NCI-H1436 (cell line): ENCODE measurements around the gene IER5L.
"Not testable (repeated sequence)": the region's sequence is repeated elsewhere in the genome, so short reads cannot be mapped to it uniquely, and the experiment has no call there.

Experiments used
- DNase-seq: peaks from one replicate; lab custom pipeline; 2025; lab: John Stamatoyannopoulos, UW

IER5L gene

GRCh38 chr9:129178568-129179382 is 714 bp upstream of the IER5L start:
- no peak for DNase-seq

DNA sequence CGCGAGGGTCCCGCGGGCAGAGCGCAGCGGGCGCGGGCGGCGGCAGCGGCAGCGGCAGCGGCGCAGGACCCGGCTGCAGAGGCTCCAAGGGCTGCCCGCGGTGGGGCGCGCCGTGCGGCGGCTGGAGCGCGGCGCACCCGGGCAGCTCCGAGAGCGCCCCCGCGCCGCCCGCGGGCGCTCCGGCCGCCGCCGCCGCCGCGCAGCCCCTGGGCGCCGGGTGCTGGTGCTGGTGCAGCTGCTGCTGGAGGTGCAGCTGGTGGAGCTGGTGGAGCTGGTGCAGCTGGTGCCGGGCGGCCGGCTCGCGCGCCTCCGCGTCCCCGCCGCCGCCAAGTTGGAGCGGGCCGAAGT is 644 bp downstream of the IER5L start:
- no peak for DNase-seq

GRCh38 chr9:129176701-129177442 is 1.2 kb downstream of the IER5L start:
- no peak for DNase-seq

DNA sequence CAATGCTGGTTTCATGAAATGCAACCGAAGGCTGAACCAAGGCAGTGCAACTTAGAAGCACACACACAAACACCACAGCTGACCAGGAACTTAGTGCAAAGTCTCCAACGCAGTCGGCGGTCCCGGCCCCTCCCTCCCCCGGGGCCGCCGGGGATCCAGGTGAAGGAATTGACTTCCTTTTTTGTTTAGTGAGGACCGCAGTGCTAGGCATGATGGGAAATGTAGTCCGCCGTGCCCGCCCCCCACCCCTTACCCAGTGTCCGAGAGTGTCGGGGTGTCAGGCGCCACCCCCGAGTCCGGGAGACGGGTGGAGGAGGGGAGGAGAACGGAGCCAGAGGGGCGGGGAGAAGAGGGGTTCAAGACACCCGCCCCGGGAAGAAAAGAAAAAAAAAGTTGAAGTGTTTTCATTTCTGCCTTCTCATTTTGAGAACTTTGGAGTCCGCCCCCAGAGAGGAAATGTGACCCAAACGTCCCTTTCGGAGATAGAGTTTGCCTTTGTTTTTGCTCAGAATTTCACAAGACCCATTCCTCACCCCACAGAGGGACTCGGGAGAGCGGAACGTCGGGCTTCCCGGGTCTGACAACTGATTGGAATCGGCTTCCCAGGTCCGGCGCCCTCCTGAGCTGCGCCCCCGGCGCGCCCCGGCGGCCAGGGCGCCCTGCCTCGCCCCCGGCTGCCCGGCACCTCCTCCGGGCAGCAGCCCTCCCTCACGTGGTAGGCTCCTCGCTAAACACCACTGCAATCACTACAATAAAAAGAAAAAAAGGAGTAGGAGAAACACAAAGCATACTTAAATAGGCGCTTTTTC is 2.0 kb downstream of the IER5L start:
- peak; percentile 23 for DNase-seq

- no peak for DNase-seq
Measured at GRCh38 chr9:129175515-129175824, 2.6 kb downstream of the IER5L start.

DNA sequence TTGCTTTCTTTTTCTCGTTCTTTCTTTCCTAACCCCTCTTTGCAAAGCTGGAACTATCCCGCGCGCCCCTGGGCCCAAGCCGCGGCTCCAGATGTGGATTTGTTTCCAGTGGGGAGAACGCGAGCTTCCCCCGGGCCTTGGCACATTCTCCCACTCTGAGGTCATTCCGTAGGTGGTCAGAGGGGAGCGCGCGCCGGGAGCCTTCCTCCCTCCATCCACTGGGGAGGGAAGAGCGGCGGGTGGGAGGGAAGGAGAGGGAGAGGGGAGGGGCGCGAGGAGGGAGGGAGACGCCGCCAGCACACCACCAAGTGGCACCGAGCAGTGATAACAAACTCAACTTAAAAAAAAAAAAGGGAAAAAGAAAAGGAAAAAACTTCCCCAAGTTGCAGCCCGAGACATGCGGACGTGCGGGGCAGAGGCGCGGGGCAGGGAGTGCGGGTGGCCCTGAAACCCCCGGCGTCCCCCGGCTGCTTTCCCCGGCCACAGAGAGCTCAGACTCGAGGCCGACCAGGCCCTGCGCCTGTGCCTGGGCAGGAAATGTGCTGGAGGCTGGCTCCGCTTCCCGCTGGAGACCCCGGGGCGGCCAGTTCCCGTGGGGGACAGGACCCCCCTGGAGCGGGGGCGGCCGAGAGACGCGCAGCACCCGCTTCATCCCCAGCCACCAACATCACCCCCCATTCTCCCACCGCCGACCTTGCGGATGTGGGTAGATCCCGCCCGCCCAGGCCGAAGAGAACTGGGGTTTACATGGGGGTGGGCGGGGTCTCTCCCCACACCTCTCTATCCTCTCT is 3.1 kb downstream of the IER5L start:
- DNase-seq, result no peak

- peak; percentile 71 for DNase-seq
Measured at GRCh38 chr9:129174102-129174723, 3.8 kb downstream of the IER5L start.

DNA sequence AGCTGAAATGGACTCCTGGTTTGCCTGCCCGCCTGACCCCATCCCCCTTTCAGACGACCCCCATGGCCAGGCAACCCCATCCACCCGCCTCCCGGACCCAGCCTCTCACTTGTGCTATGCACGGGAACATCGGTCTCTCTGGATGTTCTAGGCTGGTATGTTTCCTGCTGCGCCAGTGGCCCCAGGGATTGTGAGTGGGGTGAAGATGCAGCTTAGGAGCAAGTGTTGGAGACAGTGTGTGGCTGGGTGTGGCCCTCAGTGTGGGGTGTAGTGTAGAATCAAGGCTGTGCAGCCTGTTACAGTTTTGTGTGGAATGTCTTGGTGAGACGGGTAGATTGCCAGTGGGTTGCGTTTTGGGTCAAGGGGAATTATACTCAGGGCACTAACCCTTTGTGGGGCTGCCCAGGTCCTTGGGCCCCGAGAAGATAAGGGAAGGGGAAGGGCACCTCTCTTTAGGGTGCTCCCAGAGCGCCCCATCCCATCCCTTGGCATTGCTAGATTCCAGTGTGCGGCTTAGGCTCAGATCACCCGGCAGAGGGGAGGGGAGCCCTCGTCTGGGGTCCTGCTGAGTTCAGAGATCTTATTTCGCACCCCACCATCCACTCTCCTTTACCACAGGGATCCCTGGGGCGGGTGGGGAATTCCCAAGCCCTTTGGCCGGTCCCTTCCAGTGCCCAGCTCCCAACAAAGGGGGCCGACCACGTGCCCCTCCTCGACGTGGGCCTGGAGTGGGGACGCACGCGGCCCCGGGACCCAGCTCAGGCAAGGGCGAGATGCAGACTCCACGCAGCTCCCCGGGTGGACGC is 4.6 kb downstream of the IER5L start:
- DNase-seq, result no peak

DNA sequence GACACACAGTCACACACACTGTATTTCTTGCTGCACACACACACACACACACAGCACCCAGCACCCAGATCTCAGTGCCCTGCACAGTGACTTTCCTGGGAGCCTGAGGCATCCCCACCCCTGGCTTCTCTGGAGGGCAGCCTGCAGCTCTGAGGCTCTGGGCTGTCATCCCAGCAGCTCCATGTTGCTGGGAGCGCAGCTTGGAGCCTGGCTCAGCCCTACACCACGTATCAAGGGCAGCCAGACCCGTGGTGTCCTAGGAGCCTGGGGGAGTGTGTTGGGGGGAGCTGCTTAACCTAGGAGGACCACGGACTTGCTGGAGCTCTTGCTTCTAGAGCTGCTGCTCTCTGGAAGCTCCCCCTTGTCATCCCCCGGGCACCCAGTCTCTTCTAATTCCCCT is 5.2 kb downstream of the IER5L start:
- no peak for DNase-seq

DNA sequence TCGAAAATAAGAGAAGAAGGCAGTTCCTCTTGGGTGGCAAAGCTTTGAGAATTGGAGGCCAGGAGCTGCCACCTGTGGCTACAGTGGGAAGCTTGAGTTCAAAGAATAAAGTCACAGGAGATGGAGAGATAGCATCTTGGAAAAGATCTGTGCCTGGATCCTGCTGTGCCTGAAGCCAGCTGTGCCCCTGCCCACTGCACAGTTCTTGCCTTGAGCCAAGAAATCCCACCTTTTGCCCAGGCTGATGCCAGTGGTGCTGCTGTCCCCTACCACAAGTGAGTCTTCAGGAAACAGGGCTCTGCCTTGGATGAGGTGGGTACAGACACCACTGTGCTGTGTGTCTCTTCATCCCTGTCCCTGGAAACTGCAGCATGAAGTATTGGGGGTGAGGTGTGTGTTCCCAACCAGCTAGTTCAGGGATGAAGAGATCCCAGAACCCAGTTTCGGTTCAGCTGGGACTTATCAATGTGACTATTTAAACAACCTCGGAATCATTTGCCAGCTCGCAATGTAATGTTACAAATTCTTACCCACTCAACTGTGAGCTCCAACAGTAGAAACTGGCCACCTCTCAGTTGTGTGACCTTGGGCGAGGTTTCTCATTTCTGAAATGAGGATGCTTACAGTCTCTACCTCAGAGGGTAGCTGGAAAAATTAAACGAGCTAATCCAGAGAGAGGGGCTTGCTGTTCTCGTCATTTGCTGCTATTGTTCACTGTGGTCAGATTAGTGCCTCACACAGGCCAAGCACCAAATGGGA is 5.9 kb downstream of the IER5L start:
- DNase-seq, result no peak

DNA sequence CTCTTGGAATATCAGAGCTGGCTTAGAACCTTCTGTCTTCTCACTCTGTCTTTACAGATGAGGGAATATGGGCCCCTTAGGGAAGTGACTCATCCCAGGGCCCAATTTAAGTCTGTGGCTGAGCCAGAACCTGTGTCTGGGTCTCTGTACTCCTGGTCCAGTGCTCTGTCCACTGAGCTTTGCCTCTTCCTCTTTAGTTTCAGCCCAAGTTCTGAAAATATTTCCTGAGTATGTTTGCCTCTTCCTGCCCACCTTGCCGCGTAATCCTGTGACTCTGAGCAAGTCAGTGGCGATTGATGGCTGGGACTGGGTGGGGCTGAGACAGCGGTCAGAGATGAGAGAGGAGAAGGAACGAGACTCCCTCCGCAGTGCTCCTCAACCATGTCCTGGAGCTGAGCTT is 7.8 kb downstream of the IER5L start:
- DNase-seq, result no peak

DNA sequence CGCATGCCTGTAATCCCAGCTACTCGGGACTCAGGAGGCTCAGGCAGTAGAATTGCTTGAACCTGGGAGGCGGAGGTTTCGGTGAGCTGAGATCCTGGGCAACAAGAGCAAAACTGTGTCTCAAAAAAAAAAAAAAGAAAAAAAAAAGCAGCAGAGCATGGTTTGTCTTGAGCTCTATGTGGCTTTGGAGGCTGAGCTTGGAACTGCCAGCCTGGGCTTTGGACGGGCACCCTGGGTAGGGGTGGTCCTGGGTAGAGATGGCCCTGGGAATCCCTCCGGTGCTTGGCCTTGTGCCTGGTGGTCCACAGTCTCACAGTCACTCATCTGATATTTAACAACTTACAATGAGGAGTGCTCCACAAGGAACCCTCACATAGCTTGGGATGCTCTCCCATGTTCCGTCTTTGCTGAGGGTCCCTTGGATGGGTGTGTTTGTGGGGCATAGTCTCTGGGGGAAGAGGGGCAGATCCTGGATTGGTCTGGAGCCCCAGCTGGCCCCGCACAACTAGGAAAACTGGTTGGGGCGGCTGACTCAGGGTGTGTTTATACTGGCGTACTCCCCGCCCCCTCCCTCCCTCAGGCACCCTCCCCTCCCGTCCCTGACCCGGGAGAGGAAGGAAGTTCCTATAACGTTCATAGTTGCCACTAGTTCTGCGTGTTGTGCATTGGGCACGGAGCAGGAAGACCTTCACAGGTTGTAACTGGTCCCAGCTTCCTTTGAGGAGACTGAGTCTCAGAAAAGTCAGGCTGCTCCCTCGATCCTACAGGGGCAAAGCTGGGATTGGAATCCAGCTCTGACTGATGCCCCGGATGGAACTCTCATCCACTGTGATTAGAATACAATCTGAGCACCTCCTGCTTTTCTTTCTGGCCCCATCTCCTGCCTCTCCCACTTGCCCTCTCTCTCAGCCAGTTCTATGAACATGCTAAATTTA is 11.2 kb downstream of the IER5L start:
- no peak for DNase-seq

- DNase-seq, result no peak
Measured at GRCh38 chr9:129165198-129165597, 12.9 kb downstream of the IER5L start.

DNA sequence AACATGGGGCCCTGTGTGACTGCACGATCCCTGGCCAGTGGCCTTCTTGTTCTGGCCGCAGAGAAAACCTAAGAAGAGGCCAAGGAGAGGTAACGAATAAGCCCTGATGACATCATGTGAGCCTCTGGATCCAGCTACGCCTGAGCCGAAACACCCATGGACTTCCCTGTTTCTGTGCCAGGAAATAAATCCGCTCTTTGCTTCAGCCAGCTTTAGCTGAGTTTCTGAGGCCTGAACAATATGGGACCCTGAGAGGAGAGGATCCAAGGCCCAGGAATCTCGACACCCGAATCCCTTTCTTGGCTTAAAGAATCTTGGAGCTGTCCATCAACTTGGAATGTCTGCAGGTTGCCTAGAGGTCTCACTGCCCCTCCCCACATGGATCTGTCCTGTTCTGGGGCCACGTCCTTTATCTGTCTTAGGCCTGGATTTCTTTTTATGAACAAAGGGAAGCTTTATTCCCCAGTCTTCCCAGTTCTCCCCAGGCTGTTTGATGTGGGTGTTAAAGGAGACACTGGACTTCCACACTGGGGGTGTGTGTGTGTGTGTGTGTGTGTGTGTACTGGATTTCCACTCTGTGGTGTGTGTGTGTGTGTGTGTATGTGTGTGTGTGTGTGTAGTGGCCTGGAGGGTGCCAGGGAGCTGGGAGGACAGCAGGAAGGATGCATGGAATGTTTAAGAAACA is 13.7 kb downstream of the IER5L start:
- no peak for DNase-seq

GRCh38 chr9:129163753-129164152 is 14.3 kb downstream of the IER5L start:
- no peak for DNase-seq

DNA sequence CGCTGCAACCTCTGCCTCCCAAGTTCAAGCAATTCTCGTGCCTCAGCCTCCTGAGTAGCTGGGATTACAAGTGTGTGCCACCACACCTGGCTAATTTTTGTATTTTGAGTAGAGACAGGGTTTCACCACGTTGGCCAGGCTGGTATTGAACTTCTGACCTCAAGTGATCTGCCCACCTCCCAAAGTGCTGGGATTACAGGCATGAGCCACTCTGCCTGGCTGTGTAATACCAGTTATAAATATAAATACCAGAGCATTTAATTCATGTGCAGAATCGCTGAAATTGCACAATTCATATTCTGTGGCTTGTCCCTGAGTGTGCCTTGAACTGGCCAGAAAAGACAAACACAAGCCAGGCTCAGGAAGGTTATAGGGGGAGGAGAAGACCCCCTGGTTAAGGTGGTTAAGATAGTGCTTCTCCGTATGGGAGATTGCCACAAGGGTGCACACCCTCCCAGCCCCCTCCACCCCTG is 14.8 kb downstream of the IER5L start:
- DNase-seq, result not testable (repeated sequence)

- DNase-seq, result no peak
Measured at GRCh38 chr9:129162497-129163197, 15.4 kb downstream of the IER5L start.

DNA sequence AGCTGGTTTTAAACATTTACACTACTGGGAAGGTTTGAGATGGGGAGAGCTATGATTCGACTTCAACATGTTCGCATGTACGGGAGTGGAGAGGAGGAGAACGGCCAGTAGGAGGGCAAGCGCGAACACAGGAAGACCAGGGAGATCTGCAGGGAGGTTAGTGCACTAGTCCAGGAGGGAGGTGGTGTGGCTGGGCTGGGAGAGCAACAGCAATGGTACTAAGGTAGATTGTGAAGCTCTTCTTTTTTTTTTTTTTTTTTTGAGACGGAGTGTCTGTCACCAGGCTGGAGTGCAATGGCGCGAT is 16.6 kb downstream of the IER5L start:
- no peak for DNase-seq
